HepG2 (cell line): ENCODE measurements around the gene JAG1. TPM values are rescaled to one million over a fixed set of nuclear protein-coding genes. Genes with fewer than 3 reads are reported as not detected.
A peak's percentile ranks its signal among the peaks of the same experiment; 100 is the strongest.

Experiments
- ATAC-seq: fragments of 200-7000 bp; cut with Tn5 transposase; 3 replicates; pipeline ENCODE4 v1.9.1; 2020; ENCODE audit warnings: mild to moderate bottlenecking, moderate library complexity
- BruUV-seq: library from RNA; stranded (reverse); fragments of 400-500 nt; replicated peaks from 2 replicates; lab custom pipeline; 2021; lab: Mats Ljungman, UMichigan
- CTCF ChIA-PET: fragments of 300-600 bp; formaldehyde crosslinking; extraction: SDS; loops from one replicate; lab custom pipeline; 2021; ENCODE audit warnings: low total read pairs, inconsistent platforms, low intra/inter-chr PET ratio; lab: Yijun Ruan, JAX
- POLR2A ChIA-PET: fragments of 350-600 bp; sonication (Branson Sonifier 250); formaldehyde crosslinking; loops from one replicate; lab custom pipeline; 2020; ENCODE audit warnings: antibody characterized with exemption, inconsistent platforms; lab: Yijun Ruan, JAX
- DNase-seq: peaks from one replicate; pipeline ENCODE4 v3.0.0-alpha.2; 2015; ENCODE audit warnings: low spot score
- FAIRE-seq: peaks from 3 replicates; lab custom pipeline; 2011; peaks lifted over from hg19 to GRCh38; lab: Jason Lieb, UNC
- H2AFZ ChIP-seq: one replicate; pipeline ENCODE4 v1.6.1; 2011; ENCODE audit warnings: low read length, inconsistent platforms
- H3K27ac ChIP-seq: fragments of 300-600 bp; 3 replicates; pipeline ENCODE4 v1.8.0; 2011; ENCODE audit warnings: mixed run types, mild to moderate bottlenecking, mixed read lengths, low read length, inconsistent platforms; ENCODE audit not compliant: insufficient read depth; ENCODE audit errors: extremely low read length
- H3K27me3 ChIP-seq, 2 experiments: fragments of 200-600 bp in 1 of 2; 2 replicates in 1 of 2; 3 replicates in 1 of 2; pipeline versions ENCODE4 v1.6.0 to v1.8.0; 2011; ENCODE audit warnings: low read length in 2 of 2, mild to moderate bottlenecking in 2 of 2, moderate library complexity in 2 of 2, inconsistent platforms in 1 of 2; ENCODE audit not compliant: insufficient read depth in 2 of 2, control insufficient read depth in 1 of 2
- H3K36me3 ChIP-seq, 2 experiments: fragments of 200-600 bp in 1 of 2; replicated peaks in 1 of 2; 2 replicates in 1 of 2; 3 replicates in 1 of 2; pipeline versions ENCODE4 v1.5.1 to v1.8.0; 2011; ENCODE audit warnings: low read length in 2 of 2, inconsistent platforms in 1 of 2; ENCODE audit not compliant: insufficient read depth in 2 of 2, control insufficient read depth in 1 of 2
- H3K4me1 ChIP-seq: 2 replicates; pipeline ENCODE4 v1.5.1; 2012; ENCODE audit warnings: low read length, inconsistent platforms; ENCODE audit not compliant: insufficient read depth
- H3K4me2 ChIP-seq: 2 replicates; pipeline ENCODE4 v1.6.0; 2011; ENCODE audit warnings: low read depth, low read length, inconsistent platforms
- H3K4me3 ChIP-seq, 3 experiments: fragments of 200-600 bp in 1 of 3; sonication (generic), shearing (Covaris generic) in 1 of 3; replicated peaks in 1 of 3; 2 replicates each; pipeline ENCODE4 v1.5.1; 2011 to 2016; ENCODE audit warnings: low read length in 3 of 3, inconsistent platforms in 2 of 3, low read depth in 2 of 3, mild to moderate bottlenecking in 2 of 3, control low read depth in 1 of 3, mixed read lengths in 1 of 3; ENCODE audit not compliant: insufficient read depth in 1 of 3
- H3K79me2 ChIP-seq: one replicate; pipeline ENCODE4 v1.6.1; 2011; ENCODE audit warnings: low read length, inconsistent platforms; ENCODE audit not compliant: insufficient read depth
- H3K9ac ChIP-seq: 2 replicates; pipeline ENCODE4 v1.6.0; 2011; ENCODE audit warnings: mild to moderate bottlenecking, low read depth, low read length, inconsistent platforms; ENCODE audit not compliant: insufficient read depth
- H3K9me3 ChIP-seq: 2 replicates; pipeline ENCODE4 v1.5.1; 2012; ENCODE audit warnings: mild to moderate bottlenecking, low read length
- H4K20me1 ChIP-seq: 2 replicates; pipeline ENCODE4 v1.6.0; 2011; ENCODE audit warnings: inconsistent platforms, mild to moderate bottlenecking, low read length, moderate library complexity; ENCODE audit not compliant: insufficient read depth
- ASH2L ChIP-seq: fragments of 300-600, 200-600 bp; sonication (generic); IDR thresholded peaks from 2 replicates; pipeline ENCODE4 v1.7.0; 2017; ENCODE audit warnings: low read depth, mild to moderate bottlenecking, moderate library complexity, mixed read lengths, low read length; ENCODE audit not compliant: insufficient read length
- CEBPG ChIP-seq: IDR thresholded peaks from 2 replicates; pipeline ENCODE4 v1.6.1; 2016
- ELF3 ChIP-seq: IDR thresholded peaks from 2 replicates; pipeline ENCODE4 v1.6.1; 2016; ENCODE audit warnings: missing genetic modification reagents, missing compliant biosample characterization
- FLYWCH1 ChIP-seq: sonication (generic); formaldehyde crosslinking; IDR thresholded peaks from 2 replicates; pipeline ENCODE4 v1.8.1; 2023; ENCODE audit warnings: mild to moderate bottlenecking, missing genetic modification reagents
- SALL1 ChIP-seq: sonication (generic); formaldehyde crosslinking; IDR thresholded peaks from 2 replicates; pipeline ENCODE4 v1.8.0; 2022; ENCODE audit warnings: mild to moderate bottlenecking, missing genetic modification reagents
- ZFP37 ChIP-seq: sonication (generic); formaldehyde crosslinking; IDR thresholded peaks from 2 replicates; pipeline ENCODE4 v1.4.0; 2020; ENCODE audit warnings: missing genetic modification reagents, borderline replicate concordance
- ZNF382 ChIP-seq: sonication (generic); formaldehyde crosslinking; IDR thresholded peaks from 2 replicates; pipeline ENCODE4 v1.5.0; 2020; ENCODE audit warnings: missing genetic modification reagents, mild to moderate bottlenecking, borderline replicate concordance
- ZNF724P ChIP-seq: sonication (generic); formaldehyde crosslinking; IDR thresholded peaks from 2 replicates; pipeline ENCODE4 v1.8.0; 2022; ENCODE audit warnings: missing genetic modification reagents, borderline replicate concordance
- WGBS: methylation state at CpG from one replicate; pipeline ENCODE4 v1.1.6; 2017; ENCODE audit warnings: low lambda C conversion rate; 5-methylcytosine and 5-hydroxymethylcytosine counted together
- in situ Hi-C: cut with HindIII; loops from 2 replicates; pipeline ENCODE4 v1.10.0; 2017; ENCODE audit warnings: low pct_unique_long_range_greater_than_20kb; ENCODE audit not compliant: extremely low pct_ligation_motif_present
- intact Hi-C: fragments of 100-400 bp; cut with micrococcal nuclease; formaldehyde crosslinking; loops from one replicate; pipeline ENCODE4 v1.10.0; 2022; ENCODE audit not compliant: unreplicated experiment
- polyA plus RNA-seq, 8 experiments: library from polyadenylated mRNA; depleted of rRNA in 3 of 8; stranded (reverse) in 7 of 8; unstranded in 1 of 8; fragments of >200 nt; fragmentation: Illumina TruSeq in 4 of 8; extraction: Trizol in 4 of 8; gene quantifications; 2 replicates each; pipeline versions ENCODE4 v1.2.1 to v1.2.3, GENCODE V29; 2011 to 2016; ENCODE audit warnings: low read depth in 4 of 8, missing spikeins in 1 of 8, mixed read lengths in 1 of 8; ENCODE audit not compliant: insufficient read depth in 1 of 8
- total RNA-seq, 5 experiments: library from RNA; depleted of rRNA; stranded (reverse); fragments of >200 nt; fragmentation: Illumina TruSeq; extraction: Trizol; gene quantifications; 2 replicates each; pipeline ENCODE4 v1.2.3, GENCODE V29; 2016; ENCODE audit warnings: low read depth in 1 of 5
- TF ChIP-seq, protein P1 (sequence below): sonication (generic); formaldehyde crosslinking; IDR thresholded peaks from 2 replicates; pipeline ENCODE4 v1.9.0; 2021; ENCODE audit warnings: missing genetic modification reagents, borderline replicate concordance
- TF ChIP-seq, protein P2 (sequence below), 2 experiments: sonication (generic) in 1 of 2; formaldehyde crosslinking in 1 of 2; IDR thresholded peaks; 2 replicates each; pipeline versions ENCODE4 v1.4.0 to v1.6.1; 2018 to 2020; ENCODE audit warnings: missing genetic modification reagents in 2 of 2, borderline replicate concordance in 1 of 2, low read depth in 1 of 2, mild to moderate bottlenecking in 1 of 2, missing biosample characterization in 1 of 2
- TF ChIP-seq, protein P3 (sequence below): sonication (generic); formaldehyde crosslinking; IDR thresholded peaks from 2 replicates; pipeline ENCODE4 v1.4.0; 2020; ENCODE audit warnings: missing genetic modification reagents, mild to moderate bottlenecking, borderline replicate concordance
- TF ChIP-seq, protein P4 (sequence below): sonication (generic); formaldehyde crosslinking; IDR thresholded peaks from 2 replicates; pipeline ENCODE4 v1.5.1; 2020; ENCODE audit warnings: mild to moderate bottlenecking, moderate library complexity, missing genetic modification reagents

The JAG1 gene
- total and polyA plus RNA-seq, 2 of the 13 experiments (the other 11 are each of a cell fraction or from before 2014, with no cell fraction given): 47.1 to 56.3 TPM

DNA sequence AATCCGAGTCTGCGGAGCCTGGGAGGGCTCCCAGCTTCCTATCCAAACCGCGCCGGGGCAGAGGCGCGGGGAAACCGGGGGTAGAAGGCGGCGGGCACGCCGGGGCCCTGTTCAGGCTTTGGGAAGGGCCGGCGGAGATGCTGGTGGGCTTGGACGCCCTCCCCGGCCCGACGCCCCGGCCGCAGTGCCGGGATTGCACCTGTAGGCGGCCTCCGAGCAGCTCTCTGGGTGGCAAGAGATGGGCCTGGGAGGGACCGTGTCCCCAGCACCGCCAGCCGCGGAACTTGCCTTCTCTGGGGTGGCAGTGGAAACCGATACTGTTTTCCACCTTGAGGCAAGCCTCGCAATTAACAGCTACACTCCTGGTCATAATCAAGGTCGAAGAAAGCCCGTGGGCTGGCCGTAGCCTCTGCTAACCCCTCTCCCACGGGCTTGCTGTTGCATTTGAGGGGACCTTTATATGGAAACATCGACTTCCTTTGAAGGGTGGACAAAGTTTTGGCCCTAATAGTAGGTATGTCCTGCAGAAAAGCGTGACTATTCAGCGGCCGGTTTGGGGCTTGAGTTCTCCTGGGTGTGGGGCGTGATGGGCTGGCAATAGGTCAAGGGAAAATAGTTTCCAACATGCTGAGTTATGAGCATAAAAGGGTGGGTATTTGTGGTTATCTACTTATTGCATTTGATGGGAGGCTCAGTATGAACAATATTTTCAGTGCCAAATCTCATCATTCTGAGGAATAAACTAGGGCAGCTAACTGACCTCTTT is 1.1 kb upstream of the JAG1 start:
- peak overlapping the region; percentile 96 for H3K4me2 ChIP-seq
- peak overlapping the region; percentile 85 to 94 (median 91) for H3K4me3 ChIP-seq
- H3K9me3 ChIP-seq: no peaks in the 10 kb centered on the region
- H3K4me1 ChIP-seq: peaks cover 30% of the 10 kb centered on the region
- 2% methylated on average over 32 of the region's 38 CpGs for WGBS
- H3K27me3 ChIP-seq: no peaks in the 10 kb centered on the region; a peak in 1 of 5 replicates
- H3K27ac ChIP-seq: peak overlapping the region; percentile 89
- POLR2A ChIA-PET: interaction anchor here (0.7 to 5.6 kb wide), 33 partner anchors 8 to 592 kb away, joined by 3 to 104 read pairs (median 5); partner anchors contain the start of genes MKKS and SLX4IP
- ATAC-seq (peak; percentile 74), DNase-seq (peak; percentile 84), FAIRE-seq (peak; percentile 66)
- intact Hi-C loops (loop anchor here (1.0 to 10.0 kb wide), 10 partner anchors 34 to 870 kb away; partner anchors contain the start of gene MKKS), in situ Hi-C loops (loop anchor here (5.0 kb wide), 2 partner anchors 532 to 867 kb away; no protein-coding TSS in a partner anchor)
- TSS peak; percentile 65 for BruUV-seq
- CTCF ChIA-PET: interaction anchor here (0.9 to 1.5 kb wide), 2 partner anchors 121 to 530 kb away, joined by 3 read pairs; no protein-coding TSS in a partner anchor
- peaks cover 14% of the 10 kb centered on the region; the same call in 1 of the 2 replicates for H4K20me1 ChIP-seq
- H2AFZ ChIP-seq: no peak overlapping the region
- H3K9ac ChIP-seq: peak overlapping the region; percentile 95
- peaks cover 0 to 3% of the 10 kb centered on the region in 2 experiments; a peak in 3 of 5 replicates for H3K36me3 ChIP-seq
- peaks cover 39% of the 10 kb centered on the region for H3K79me2 ChIP-seq
- TF ChIP-seq, protein P1, sequence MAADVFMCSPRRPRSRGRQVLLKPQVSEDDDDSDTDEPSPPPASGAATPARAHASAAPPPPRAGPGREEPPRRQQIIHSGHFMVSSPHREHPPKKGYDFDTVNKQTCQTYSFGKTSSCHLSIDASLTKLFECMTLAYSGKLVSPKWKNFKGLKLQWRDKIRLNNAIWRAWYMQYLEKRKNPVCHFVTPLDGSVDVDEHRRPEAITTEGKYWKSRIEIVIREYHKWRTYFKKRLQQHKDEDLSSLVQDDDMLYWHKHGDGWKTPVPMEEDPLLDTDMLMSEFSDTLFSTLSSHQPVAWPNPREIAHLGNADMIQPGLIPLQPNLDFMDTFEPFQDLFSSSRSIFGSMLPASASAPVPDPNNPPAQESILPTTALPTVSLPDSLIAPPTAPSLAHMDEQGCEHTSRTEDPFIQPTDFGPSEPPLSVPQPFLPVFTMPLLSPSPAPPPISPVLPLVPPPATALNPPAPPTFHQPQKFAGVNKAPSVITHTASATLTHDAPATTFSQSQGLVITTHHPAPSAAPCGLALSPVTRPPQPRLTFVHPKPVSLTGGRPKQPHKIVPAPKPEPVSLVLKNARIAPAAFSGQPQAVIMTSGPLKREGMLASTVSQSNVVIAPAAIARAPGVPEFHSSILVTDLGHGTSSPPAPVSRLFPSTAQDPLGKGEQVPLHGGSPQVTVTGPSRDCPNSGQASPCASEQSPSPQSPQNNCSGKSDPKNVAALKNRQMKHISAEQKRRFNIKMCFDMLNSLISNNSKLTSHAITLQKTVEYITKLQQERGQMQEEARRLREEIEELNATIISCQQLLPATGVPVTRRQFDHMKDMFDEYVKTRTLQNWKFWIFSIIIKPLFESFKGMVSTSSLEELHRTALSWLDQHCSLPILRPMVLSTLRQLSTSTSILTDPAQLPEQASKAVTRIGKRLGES: 0 out of 2 replicates have a peak, but pooled peaks have one; percentile 15
- no peak; the same call in 1 of the 2 replicates for TF ChIP-seq ELF3 (CRISPR knock-in tag)
- TF ChIP-seq, protein P2, sequence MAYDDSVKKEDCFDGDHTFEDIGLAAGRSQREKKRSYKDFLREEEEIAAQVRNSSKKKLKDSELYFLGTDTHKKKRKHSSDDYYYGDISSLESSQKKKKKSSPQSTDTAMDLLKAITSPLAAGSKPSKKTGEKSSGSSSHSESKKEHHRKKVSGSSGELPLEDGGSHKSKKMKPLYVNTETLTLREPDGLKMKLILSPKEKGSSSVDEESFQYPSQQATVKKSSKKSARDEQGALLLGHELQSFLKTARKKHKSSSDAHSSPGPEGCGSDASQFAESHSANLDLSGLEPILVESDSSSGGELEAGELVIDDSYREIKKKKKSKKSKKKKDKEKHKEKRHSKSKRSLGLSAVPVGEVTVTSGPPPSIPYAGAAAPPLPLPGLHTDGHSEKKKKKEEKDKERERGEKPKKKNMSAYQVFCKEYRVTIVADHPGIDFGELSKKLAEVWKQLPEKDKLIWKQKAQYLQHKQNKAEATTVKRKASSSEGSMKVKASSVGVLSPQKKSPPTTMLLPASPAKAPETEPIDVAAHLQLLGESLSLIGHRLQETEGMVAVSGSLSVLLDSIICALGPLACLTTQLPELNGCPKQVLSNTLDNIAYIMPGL (CRISPR knock-in tag; IDR thresholded peaks at IDR 0.05; ENCODE audit: borderline replicate concordance in 1 of 2, low read depth in 1 of 2): peak; percentile 95 to 97
- TF ChIP-seq ZNF382: no peak
- TF ChIP-seq ZFP37 (CRISPR knock-in tag): 0 out of 2 replicates have a peak, but pooled peaks have one; percentile 16
- TF ChIP-seq FLYWCH1: no peak
- peak; percentile 45 for TF ChIP-seq CEBPG (CRISPR knock-in tag)
- TF ChIP-seq ZNF724P (CRISPR knock-in tag): 0 out of 2 replicates have a peak, but pooled peaks have one; percentile 17
- TF ChIP-seq, protein P3, sequence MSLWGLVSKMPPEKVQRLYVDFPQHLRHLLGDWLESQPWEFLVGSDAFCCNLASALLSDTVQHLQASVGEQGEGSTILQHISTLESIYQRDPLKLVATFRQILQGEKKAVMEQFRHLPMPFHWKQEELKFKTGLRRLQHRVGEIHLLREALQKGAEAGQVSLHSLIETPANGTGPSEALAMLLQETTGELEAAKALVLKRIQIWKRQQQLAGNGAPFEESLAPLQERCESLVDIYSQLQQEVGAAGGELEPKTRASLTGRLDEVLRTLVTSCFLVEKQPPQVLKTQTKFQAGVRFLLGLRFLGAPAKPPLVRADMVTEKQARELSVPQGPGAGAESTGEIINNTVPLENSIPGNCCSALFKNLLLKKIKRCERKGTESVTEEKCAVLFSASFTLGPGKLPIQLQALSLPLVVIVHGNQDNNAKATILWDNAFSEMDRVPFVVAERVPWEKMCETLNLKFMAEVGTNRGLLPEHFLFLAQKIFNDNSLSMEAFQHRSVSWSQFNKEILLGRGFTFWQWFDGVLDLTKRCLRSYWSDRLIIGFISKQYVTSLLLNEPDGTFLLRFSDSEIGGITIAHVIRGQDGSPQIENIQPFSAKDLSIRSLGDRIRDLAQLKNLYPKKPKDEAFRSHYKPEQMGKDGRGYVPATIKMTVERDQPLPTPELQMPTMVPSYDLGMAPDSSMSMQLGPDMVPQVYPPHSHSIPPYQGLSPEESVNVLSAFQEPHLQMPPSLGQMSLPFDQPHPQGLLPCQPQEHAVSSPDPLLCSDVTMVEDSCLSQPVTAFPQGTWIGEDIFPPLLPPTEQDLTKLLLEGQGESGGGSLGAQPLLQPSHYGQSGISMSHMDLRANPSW (CRISPR knock-in tag): peak; percentile 64; the same call in 1 of the 2 replicates
- TF ChIP-seq, protein P4, sequence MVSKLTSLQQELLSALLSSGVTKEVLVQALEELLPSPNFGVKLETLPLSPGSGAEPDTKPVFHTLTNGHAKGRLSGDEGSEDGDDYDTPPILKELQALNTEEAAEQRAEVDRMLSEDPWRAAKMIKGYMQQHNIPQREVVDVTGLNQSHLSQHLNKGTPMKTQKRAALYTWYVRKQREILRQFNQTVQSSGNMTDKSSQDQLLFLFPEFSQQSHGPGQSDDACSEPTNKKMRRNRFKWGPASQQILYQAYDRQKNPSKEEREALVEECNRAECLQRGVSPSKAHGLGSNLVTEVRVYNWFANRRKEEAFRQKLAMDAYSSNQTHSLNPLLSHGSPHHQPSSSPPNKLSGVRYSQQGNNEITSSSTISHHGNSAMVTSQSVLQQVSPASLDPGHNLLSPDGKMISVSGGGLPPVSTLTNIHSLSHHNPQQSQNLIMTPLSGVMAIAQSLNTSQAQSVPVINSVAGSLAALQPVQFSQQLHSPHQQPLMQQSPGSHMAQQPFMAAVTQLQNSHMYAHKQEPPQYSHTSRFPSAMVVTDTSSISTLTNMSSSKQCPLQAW (CRISPR knock-in tag): peak; percentile 93
- no peak for TF ChIP-seq ASH2L
- TF ChIP-seq SALL1 (CRISPR knock-in tag): peak; percentile 71
